ENCODE results near the gene SCYGR3.
"Not testable (repeated sequence)": the region's sequence is repeated elsewhere in the genome, so short reads cannot be mapped to it uniquely, and the experiment has no call there.

Gene SCYGR3

DNA sequence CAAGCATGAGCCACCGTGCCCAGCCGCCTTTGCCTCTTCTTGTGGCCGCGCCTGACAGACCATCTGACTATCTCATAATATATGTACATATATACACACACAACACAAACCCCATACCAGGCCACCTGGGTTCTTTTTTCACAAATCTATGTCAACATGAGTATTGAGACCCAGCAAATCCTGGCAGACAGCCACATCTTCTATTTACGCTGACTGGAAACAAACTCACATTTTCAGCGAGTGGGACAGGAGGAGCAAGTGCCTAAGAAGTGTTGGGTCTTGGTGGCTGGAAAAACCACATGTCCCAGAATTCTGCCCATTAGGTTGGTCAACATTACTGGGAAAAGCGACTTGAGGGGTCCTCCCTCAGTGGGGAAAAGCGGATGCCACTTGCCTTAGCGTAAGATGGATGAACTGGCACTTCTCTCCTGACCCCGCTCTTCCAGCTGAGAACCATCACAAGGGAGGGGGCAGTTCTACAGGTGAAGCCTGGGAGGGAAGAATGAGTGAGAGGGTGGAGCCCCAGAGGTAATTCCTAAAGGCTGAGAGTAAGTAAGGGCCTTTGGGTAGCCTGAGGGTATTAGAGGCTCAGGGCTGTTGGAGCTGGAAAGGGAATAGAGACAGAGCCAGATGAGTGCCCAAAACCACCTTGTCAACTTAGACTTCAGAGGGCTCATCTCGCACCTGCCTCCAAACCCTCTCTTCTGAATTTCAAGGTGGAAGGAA lies 1.9 kb downstream of the SCYGR3 start:
- DNase-seq, result no peak

- no peak for DNase-seq
Observed at GRCh38 chr2:227610123-227610522, 4.5 kb downstream of the SCYGR3 start.

GRCh38 chr2:227608561-227609338 lies 5.9 kb downstream of the SCYGR3 start:
- peak; percentile 90 for DNase-seq

- DNase-seq, result no peak
Observed at GRCh38 chr2:227607941-227608340, 6.7 kb downstream of the SCYGR3 start.

- DNase-seq, result no peak
Observed at GRCh38 chr2:227606476-227606875, 8.2 kb downstream of the SCYGR3 start.

DNA sequence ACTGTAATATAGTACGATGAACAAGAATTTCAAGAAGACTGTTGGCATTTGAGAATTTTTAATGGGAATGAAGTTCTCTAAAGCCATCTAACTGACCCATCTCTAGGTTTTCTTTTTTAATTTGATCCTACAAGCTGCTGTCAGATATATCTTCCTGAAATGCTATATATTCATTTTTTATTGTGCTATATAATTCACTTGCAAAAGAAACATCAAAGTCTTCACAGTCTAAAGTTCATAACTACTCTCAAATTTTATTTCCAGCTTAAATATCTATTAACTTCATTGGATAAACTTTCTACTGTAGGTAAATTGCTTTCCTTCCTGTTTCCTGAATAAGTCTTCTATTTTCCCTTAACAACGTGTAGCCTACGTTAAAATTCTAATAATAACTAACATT lies 12.3 kb downstream of the SCYGR3 start:
- DNase-seq, result no peak

- not testable (repeated sequence) for DNase-seq
Observed at GRCh38 chr2:227598835-227599503, 15.7 kb downstream of the SCYGR3 start, which contains the start of gene SCYGR2. Gene SCYGR2 (plus strand): TSS chr2:227598893. CDS start chr2:227598893, 0 bp downstream.

- DNase-seq, result no peak
Observed at GRCh38 chr2:227597998-227598397, 16.6 kb downstream of the SCYGR3 start.

- DNase-seq, result no peak
Observed at GRCh38 chr2:227597036-227597435, 17.6 kb downstream of the SCYGR3 start.

DNA sequence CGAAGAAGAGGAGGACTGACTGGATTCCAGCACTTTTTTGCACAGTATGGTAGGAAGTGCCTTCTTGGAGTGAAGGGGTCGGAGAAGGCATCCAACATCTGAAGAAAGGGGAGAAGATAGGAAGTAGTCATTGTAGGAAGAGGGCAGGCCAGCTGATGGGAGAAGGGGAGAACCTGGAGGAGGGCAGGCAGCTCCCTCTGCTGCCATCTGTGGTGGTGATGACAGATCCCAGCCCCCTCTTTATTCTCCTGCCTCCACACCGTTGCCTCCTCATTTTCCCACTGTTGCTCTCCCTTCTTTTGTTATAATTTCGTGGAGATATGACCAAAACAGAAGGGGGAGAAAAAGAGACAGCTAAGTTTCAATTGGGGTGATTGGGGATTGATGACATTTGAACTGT lies 18.8 kb downstream of the SCYGR3 start:
- DNase-seq, result no peak

GRCh38 chr2:227592694-227593387 lies 21.8 kb downstream of the SCYGR3 start:
- peak; percentile 20 for DNase-seq

GRCh38 chr2:227582369-227582768 lies 32.3 kb downstream of the SCYGR3 start:
- no peak for DNase-seq

GRCh38 chr2:227579791-227580190 lies 34.8 kb downstream of the SCYGR3 start:
- no peak for DNase-seq

- no peak for DNase-seq
Observed at GRCh38 chr2:227578642-227579041, 36.0 kb downstream of the SCYGR3 start.

DNA sequence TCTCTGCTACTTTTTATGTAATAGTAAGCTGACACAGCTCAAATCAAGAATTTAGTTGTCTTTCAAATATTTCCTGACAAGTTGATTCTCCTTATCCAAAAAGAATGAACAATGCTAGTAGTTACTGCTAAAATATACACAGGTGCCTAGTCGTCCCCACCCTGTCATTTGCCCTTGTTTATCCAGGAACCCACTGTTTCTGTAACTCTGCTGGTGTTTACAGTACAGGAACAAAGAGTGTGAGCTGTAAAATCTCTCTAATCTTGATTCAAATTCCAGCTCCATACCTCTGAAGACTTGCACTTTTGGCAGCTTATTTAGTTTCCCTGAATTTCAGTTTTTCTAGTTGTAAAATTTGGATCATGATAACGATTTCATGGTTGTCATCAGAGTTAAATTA lies 37.1 kb downstream of the SCYGR3 start:
- DNase-seq, result no peak

- DNase-seq, result no peak
Observed at GRCh38 chr2:227576812-227577211, 37.8 kb downstream of the SCYGR3 start.

DNA sequence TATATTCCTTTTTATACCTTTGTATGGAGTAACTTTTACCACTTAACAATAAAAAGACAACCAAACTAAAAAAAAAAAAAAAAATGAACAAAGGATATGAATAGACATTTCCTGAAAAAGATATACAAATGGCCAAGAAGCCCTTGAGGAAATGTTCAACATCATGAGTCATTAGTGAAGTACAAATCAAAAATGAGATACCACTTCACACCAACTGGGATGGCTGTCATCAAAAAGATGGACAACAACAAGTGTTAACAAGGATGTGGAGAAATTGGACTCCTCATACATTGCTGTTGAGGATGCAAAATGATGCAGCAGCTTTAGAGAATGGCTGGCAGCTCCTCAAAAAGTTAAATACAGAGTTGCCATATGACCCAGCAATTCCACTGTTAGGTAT lies 38.5 kb downstream of the SCYGR3 start:
- DNase-seq, result no peak

GRCh38 chr2:227570615-227571014 lies 44.0 kb downstream of the SCYGR3 start:
- no peak for DNase-seq

DNA sequence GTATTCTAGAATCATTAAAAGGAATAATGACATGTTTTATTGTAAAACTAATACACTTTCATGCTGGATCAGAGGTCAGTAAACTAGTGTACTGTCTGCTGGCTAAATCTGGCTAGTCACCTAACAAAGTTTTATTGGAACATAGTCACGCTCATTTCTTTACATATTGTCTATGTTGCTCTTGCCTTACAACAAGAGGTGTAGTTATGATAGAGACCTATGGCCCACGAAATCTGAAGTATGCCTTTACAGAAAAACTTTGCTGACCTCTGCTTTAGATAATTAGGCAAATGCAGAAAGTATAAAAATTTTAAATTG lies 45.8 kb downstream of the SCYGR3 start:
- DNase-seq, result no peak

- no peak for DNase-seq
Observed at GRCh38 chr2:227566012-227566411, 48.6 kb downstream of the SCYGR3 start.

GRCh38 chr2:227565080-227565479 lies 49.6 kb downstream of the SCYGR3 start:
- DNase-seq, result no peak

Measured in inflammatory macrophage treated with lipopolysaccharide for 4 hours (primary cell).